Naive thymus-derived CD4-positive, alpha-beta T cell (primary cell): ENCODE data around the gene C6orf120. TPM values are rescaled to one million over a fixed set of nuclear protein-coding genes. Genes with fewer than 3 reads are reported as not detected.

ENCODE experiments used
- ATAC-seq: fragments of 150-1000 bp; cut with Tn5 transposase; 2 replicates; pipeline ENCODE4 v1.10.0; 2021; ENCODE audit warnings: mild to moderate bottlenecking, moderate library complexity
- CTCF ChIA-PET: fragments of 350-600 bp; sonication (Branson Sonifier 250); formaldehyde crosslinking; loops from one replicate; lab custom pipeline; 2021; ENCODE audit warnings: antibody characterized with exemption; lab: Charles Lee
- POLR2A ChIA-PET: fragments of 350-600 bp; sonication (Branson Sonifier 250); formaldehyde crosslinking; loops from one replicate; lab custom pipeline; 2021; ENCODE audit warnings: antibody characterized with exemption, inconsistent platforms; lab: Charles Lee
- DNase-seq, 9 donors: peaks; one replicate each; pipeline versions ENCODE4 v3.0.0 to v3.0.0-alpha.2; 2020 to 2022; ENCODE audit warnings: mixed read lengths in 1 of 9
- H3K27ac ChIP-seq: one replicate; pipeline ENCODE4 v1.7.0; 2013; ENCODE audit warnings: mild to moderate bottlenecking, low read depth, low read length, moderate library complexity
- H3K27me3 ChIP-seq, 2 donors: one replicate each; pipeline ENCODE4 v1.7.0; 2013; ENCODE audit warnings: low read length in 2 of 2, mild to moderate bottlenecking in 2 of 2, moderate library complexity in 2 of 2; ENCODE audit not compliant: control insufficient read depth in 2 of 2, insufficient read depth in 2 of 2
- H3K36me3 ChIP-seq, 3 experiments: 1 replicate in 2 of 3; 2 replicates in 1 of 3; pipeline ENCODE4 v1.7.0; 2013; ENCODE audit warnings: low read length in 3 of 3, mild to moderate bottlenecking in 3 of 3, moderate library complexity in 1 of 3; ENCODE audit not compliant: insufficient read depth in 3 of 3, control insufficient read depth in 2 of 3
- H3K4me1 ChIP-seq, 2 donors: one replicate each; pipeline ENCODE4 v1.7.0; 2013; ENCODE audit warnings: low read length in 2 of 2, mild to moderate bottlenecking in 2 of 2, moderate library complexity in 1 of 2; ENCODE audit not compliant: control insufficient read depth in 2 of 2, insufficient read depth in 2 of 2
- H3K4me3 ChIP-seq: 2 replicates; pipeline ENCODE4 v1.7.0; 2013; ENCODE audit warnings: mild to moderate bottlenecking, low read length
- H3K9me3 ChIP-seq, 3 experiments: 1 replicate in 2 of 3; 2 replicates in 1 of 3; pipeline ENCODE4 v1.7.0; 2013; ENCODE audit warnings: low read length in 3 of 3; ENCODE audit not compliant: control insufficient read depth in 2 of 3
- H3K27ac Mint-ChIP-seq, 9 donors: one replicate each; pipeline ENCODE4 v1.8.0; 2020 to 2022; ENCODE audit warnings: mixed read lengths in 9 of 9, mild to moderate bottlenecking in 8 of 9, moderate library complexity in 5 of 9, inconsistent platforms in 2 of 9
- H3K27me3 Mint-ChIP-seq, 5 donors: one replicate each; pipeline ENCODE4 v1.8.0; 2021 to 2022; ENCODE audit warnings: mixed read lengths in 5 of 5, mild to moderate bottlenecking in 1 of 5
- H3K36me3 Mint-ChIP-seq, 5 donors: one replicate each; pipeline ENCODE4 v1.8.0; 2020 to 2022; ENCODE audit warnings: mixed read lengths in 5 of 5, mild to moderate bottlenecking in 3 of 5, inconsistent platforms in 1 of 5
- H3K4me1 Mint-ChIP-seq, 7 donors: one replicate each; pipeline ENCODE4 v1.8.0; 2020 to 2022; ENCODE audit warnings: mixed read lengths in 7 of 7, mild to moderate bottlenecking in 3 of 7, inconsistent platforms in 1 of 7
- H3K4me3 Mint-ChIP-seq, 10 donors: one replicate each; pipeline ENCODE4 v1.8.0; 2020 to 2022; ENCODE audit warnings: mild to moderate bottlenecking in 10 of 10, mixed read lengths in 10 of 10, moderate library complexity in 6 of 10, inconsistent platforms in 2 of 10
- H3K9me3 Mint-ChIP-seq, 11 donors: one replicate each; pipeline ENCODE4 v1.8.0; 2020 to 2022; ENCODE audit warnings: mixed read lengths in 11 of 11, mild to moderate bottlenecking in 4 of 11, inconsistent platforms in 1 of 11, moderate library complexity in 1 of 11
- intact Hi-C, 2 donors: fragments of 100-400 bp; cut with micrococcal nuclease; formaldehyde crosslinking; loops; one replicate each; pipeline ENCODE4 v1.15.1; 2023
- polyA plus RNA-seq, 2 donors: library from polyadenylated mRNA; unstranded; fragments of 300-500 nt; fragmentation: Illumina TruSeq; gene quantifications; one replicate each; pipeline ENCODE4 v1.2.3, GENCODE V29; 2021
- total RNA-seq, 6 experiments: library from RNA in 5 of 6; stranded (reverse) in 5 of 6; gene quantifications; 1 replicate in 5 of 6; 2 replicates in 1 of 6; pipeline ENCODE4 v1.2.3 and lab custom pipeline; 2021 to 2026

The C6orf120 gene
- total and polyA plus RNA-seq, 7 experiments from 2014 or later, result 8.7 to 38.1 (median 18.0) TPM

GRCh38 chr6:169665289-169665688 is 36.6 kb upstream of the C6orf120 start:
- Mint-ChIP-seq H3K9me3 (no peaks in the 10 kb centered on the region), H3K36me3 (peaks cover 0 to 44% (median 27%) of the 10 kb centered on the region in 5 donors), H3K27ac (peak overlapping the region in 1 of 9 donors; percentile 47), H3K27me3 (no peaks in the 10 kb centered on the region), H3K4me1 (peaks cover 2 to 10% (median 4%) of the 10 kb centered on the region in 7 donors), H3K4me3 (no peak overlapping the region)
- ChIA-PET POLR2A (no interaction called here), CTCF (no interaction called here)
- Histone ChIP-seq H3K9me3 (no peaks in the 10 kb centered on the region), H3K4me1 (no peaks in the 10 kb centered on the region), H3K4me3 (no peak overlapping the region), H3K27ac (no peak overlapping the region), H3K27me3 (no peaks in the 10 kb centered on the region), H3K36me3 (peaks cover 0 to 26% (median 0%) of the 10 kb centered on the region in 3 experiments)
- intact Hi-C loops, result no loop called here
- no peak for ATAC-seq
- no peak for DNase-seq

DNA sequence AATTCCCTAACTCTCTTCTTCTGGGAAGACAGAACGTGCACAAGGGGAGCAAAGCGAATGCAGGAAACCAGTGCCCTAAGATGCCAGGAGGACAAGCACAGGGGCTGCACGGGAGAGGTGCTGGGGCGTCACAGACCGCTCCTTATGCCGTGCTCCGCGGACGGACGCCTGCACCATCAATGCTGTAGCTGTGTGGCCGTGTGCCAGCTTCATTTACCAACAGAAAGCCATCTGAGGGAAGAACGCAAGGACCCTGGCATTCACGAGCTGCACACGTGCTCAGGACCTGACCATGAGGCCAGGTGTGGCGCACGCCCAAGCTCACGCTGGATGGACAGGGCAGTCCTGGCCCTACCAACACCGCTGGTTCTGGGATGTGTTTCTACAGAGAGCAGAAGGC is 35.5 kb upstream of the C6orf120 start:
- ChIA-PET CTCF (no interaction called here), POLR2A (no interaction called here)
- H3K27me3 ChIP-seq, result no peaks in the 10 kb centered on the region
- Mint-ChIP-seq H3K9me3 (no peaks in the 10 kb centered on the region), H3K4me3 (no peak overlapping the region), H3K27me3 (no peaks in the 10 kb centered on the region), H3K4me1 (peaks cover 2 to 10% (median 4%) of the 10 kb centered on the region in 7 donors), H3K36me3 (peaks cover 0 to 48% (median 27%) of the 10 kb centered on the region in 5 donors), H3K27ac (peak overlapping the region in 1 of 9 donors; percentile 3)
- no peak overlapping the region for H3K4me3 ChIP-seq
- DNase-seq (no peak), ATAC-seq (no peak)
- no peaks in the 10 kb centered on the region for H3K9me3 ChIP-seq
- peaks cover 0 to 31% (median 0%) of the 10 kb centered on the region in 3 experiments for H3K36me3 ChIP-seq
- intact Hi-C loops, result no loop called here
- no peaks in the 10 kb centered on the region for H3K4me1 ChIP-seq
- no peak overlapping the region for H3K27ac ChIP-seq

DNA sequence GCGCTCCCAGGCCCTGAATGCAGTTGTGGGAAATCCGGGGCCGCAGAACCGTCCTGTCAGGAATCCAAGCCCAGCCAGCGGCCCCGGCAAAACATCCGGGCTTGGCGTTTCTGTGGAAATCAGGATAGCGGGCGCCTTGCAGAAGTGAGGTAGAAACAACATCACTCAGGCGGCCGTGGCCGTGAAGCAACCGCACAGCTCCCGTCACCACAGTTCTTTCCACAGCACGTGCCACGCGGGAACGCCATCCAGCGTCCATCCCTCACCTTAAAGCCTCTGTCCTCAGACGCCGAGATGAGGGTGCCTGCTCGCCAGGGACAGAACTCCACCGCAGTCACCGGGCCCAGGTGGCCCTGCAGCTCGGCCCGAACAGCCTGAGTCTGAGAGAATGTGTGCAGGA is 34.2 kb upstream of the C6orf120 start:
- no peaks in the 10 kb centered on the region for H3K27me3 ChIP-seq
- no peak overlapping the region for H3K27ac Mint-ChIP-seq
- no peaks in the 10 kb centered on the region for H3K4me1 ChIP-seq
- no peak overlapping the region for H3K4me3 ChIP-seq
- intact Hi-C loops, result no loop called here
- CTCF ChIA-PET, result no interaction called here
- H3K27ac ChIP-seq, result no peak overlapping the region
- H3K27me3 Mint-ChIP-seq, result no peaks in the 10 kb centered on the region
- no peaks in the 10 kb centered on the region for H3K9me3 ChIP-seq
- H3K9me3 Mint-ChIP-seq, result no peaks in the 10 kb centered on the region
- DNase-seq (no peak), ATAC-seq (no peak)
- H3K36me3 Mint-ChIP-seq, result peaks cover 0 to 47% (median 27%) of the 10 kb centered on the region in 5 donors
- POLR2A ChIA-PET, result no interaction called here
- peaks cover 0 to 39% (median 0%) of the 10 kb centered on the region in 3 experiments for H3K36me3 ChIP-seq
- peaks cover 3 to 12% (median 4%) of the 10 kb centered on the region in 7 donors for H3K4me1 Mint-ChIP-seq
- H3K4me3 Mint-ChIP-seq, result no peak overlapping the region

DNA sequence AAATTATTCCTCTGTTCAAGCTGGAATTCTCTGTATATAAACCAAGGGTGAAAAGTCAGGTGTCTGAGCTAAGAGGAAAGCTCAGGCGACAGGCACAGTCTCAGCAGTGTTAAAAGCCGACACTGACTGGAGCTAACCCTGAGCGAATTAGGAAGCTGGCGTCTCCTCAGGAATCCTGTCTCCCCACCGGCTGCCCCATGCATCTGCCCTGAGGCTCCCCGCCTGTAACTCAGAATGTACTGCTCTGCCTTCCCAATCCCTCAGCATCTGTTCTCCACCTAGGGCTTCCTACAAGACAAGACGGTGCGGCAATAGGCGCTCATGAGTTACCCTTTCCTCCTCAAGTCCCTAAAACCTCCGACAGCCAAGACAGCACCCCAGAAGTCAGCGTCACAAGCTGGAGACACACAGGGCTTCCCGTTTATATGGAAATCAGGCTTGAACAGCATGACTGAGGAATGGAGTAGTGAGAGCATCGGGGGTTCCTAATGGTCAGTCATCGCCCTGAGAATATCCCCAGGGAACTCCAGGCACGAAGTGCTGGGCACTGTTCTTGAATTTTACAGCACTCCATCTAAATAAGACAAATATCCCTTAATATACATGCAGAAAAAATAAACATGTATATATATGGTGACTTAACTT is 33.6 kb upstream of the C6orf120 start:
- peaks cover 0 to 37% (median 0%) of the 10 kb centered on the region in 3 experiments for H3K36me3 ChIP-seq
- POLR2A ChIA-PET, result no interaction called here
- Mint-ChIP-seq H3K27ac (peak overlapping the region in 1 of 9 donors; percentile 28), H3K27me3 (no peaks in the 10 kb centered on the region), H3K4me3 (no peak overlapping the region), H3K36me3 (peaks cover 0 to 45% (median 21%) of the 10 kb centered on the region in 5 donors), H3K4me1 (peaks cover 2 to 12% (median 3%) of the 10 kb centered on the region in 7 donors), H3K9me3 (peaks cover 0 to 1% (median 0%) of the 10 kb centered on the region in 11 donors)
- H3K27me3 ChIP-seq, result no peaks in the 10 kb centered on the region
- H3K4me3 ChIP-seq, result no peak overlapping the region
- H3K4me1 ChIP-seq, result no peaks in the 10 kb centered on the region
- DNase-seq, result no peak
- CTCF ChIA-PET, result no interaction called here
- intact Hi-C loops, result no loop called here
- no peak overlapping the region for H3K27ac ChIP-seq
- H3K9me3 ChIP-seq, result no peaks in the 10 kb centered on the region
- no peak for ATAC-seq

DNA sequence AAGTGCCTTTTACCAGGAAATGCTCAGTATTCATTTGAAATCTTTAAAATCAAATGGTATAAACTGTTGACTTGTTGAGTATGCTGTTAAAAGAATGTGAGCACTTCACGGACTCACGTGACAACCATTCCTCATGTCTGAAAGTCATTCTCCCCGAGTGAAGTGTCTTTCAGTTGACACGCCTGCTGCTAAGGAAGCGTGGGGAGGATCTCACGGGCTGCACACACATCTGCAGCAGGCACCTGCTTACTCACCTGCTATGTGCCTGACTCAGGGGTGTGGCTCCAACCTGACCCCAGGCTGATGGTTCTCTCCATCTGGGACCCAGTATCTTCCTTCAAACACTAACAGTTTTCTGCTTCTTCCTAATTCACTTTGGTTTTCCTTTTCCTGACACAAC is 32.8 kb upstream of the C6orf120 start:
- Histone ChIP-seq H3K36me3 (peaks cover 0 to 29% (median 0%) of the 10 kb centered on the region in 3 experiments), H3K27ac (no peak overlapping the region), H3K9me3 (no peaks in the 10 kb centered on the region), H3K27me3 (no peaks in the 10 kb centered on the region), H3K4me3 (no peak overlapping the region), H3K4me1 (no peaks in the 10 kb centered on the region)
- Mint-ChIP-seq H3K9me3 (peaks cover 0 to 1% (median 0%) of the 10 kb centered on the region in 11 donors), H3K27ac (peak overlapping the region in 4 of 9 donors; percentile 4 to 80 (median 50)), H3K4me3 (no peak overlapping the region), H3K27me3 (no peaks in the 10 kb centered on the region), H3K4me1 (peaks cover 0 to 12% (median 3%) of the 10 kb centered on the region in 7 donors), H3K36me3 (peaks cover 0 to 46% (median 18%) of the 10 kb centered on the region in 5 donors)
- CTCF ChIA-PET, result no interaction called here
- ATAC-seq (no peak), DNase-seq (no peak)
- POLR2A ChIA-PET, result no interaction called here
- intact Hi-C loops, result no loop called here

GRCh38 chr6:169669889-169670288 is 32.0 kb upstream of the C6orf120 start:
- DNase-seq, result no peak
- ChIA-PET POLR2A (no interaction called here), CTCF (no interaction called here)
- Mint-ChIP-seq H3K9me3 (peaks cover 0 to 6% (median 0%) of the 10 kb centered on the region in 11 donors), H3K36me3 (peaks cover 0 to 50% (median 25%) of the 10 kb centered on the region in 5 donors), H3K27me3 (no peaks in the 10 kb centered on the region), H3K4me1 (peaks cover 0 to 12% (median 3%) of the 10 kb centered on the region in 7 donors), H3K4me3 (no peak overlapping the region), H3K27ac (peak overlapping the region in 4 of 9 donors; percentile 4 to 60 (median 38))
- Histone ChIP-seq H3K27me3 (no peaks in the 10 kb centered on the region), H3K4me3 (no peak overlapping the region), H3K9me3 (no peaks in the 10 kb centered on the region), H3K27ac (no peak overlapping the region), H3K36me3 (peaks cover 0 to 27% (median 0%) of the 10 kb centered on the region in 3 experiments), H3K4me1 (no peaks in the 10 kb centered on the region)
- no peak for ATAC-seq
- intact Hi-C loops, result no loop called here

DNA sequence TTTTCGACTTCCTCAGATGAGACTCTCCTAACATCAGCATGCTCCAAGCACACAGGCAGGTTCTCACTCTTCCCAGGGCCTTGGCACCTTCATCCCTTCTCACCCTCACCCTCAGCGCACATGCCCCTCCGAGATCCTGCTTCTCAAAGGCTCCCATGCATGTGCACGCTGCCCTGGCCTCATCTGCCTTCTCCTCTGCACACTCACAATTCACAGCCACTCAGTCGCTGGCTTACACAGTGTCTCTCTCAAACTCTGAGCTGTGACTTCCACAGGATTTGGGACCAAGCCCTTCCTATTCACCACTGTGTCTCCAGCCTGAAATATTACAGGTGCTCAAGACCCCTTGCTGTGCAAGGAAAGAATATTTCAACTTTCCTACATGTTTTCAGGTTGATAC is 30.4 kb upstream of the C6orf120 start:
- ChIA-PET POLR2A (no interaction called here), CTCF (no interaction called here)
- Histone ChIP-seq H3K27me3 (no peaks in the 10 kb centered on the region), H3K4me3 (no peak overlapping the region), H3K9me3 (no peaks in the 10 kb centered on the region), H3K36me3 (peaks cover 0 to 21% (median 0%) of the 10 kb centered on the region in 3 experiments), H3K27ac (no peak overlapping the region), H3K4me1 (no peaks in the 10 kb centered on the region)
- DNase-seq (no peak), ATAC-seq (no peak)
- Mint-ChIP-seq H3K27ac (peak overlapping the region in 1 of 9 donors; percentile 35), H3K9me3 (peaks cover 0 to 6% (median 0%) of the 10 kb centered on the region in 11 donors), H3K27me3 (no peaks in the 10 kb centered on the region), H3K4me1 (peaks cover 0 to 12% (median 3%) of the 10 kb centered on the region in 7 donors), H3K36me3 (peaks cover 0 to 55% (median 30%) of the 10 kb centered on the region in 5 donors), H3K4me3 (no peak overlapping the region)
- intact Hi-C loops, result no loop called here
